HEK293 (cell line): Measurements from ENCODE around the gene KNOP1.

Experiments
- CTCF ChIP-seq: fragments of 450-650 bp; formaldehyde crosslinking; IDR thresholded peaks from 2 replicates; pipeline ENCODE4 v1.5.1; 2016; ENCODE audit warnings: missing biosample characterization, missing genetic modification characterization
- ELK4 ChIP-seq: IDR thresholded peaks from 2 replicates; pipeline ENCODE4 v1.6.1; 2011; ENCODE audit warnings: mild to moderate bottlenecking, low read depth, low read length, borderline replicate concordance
- GLI4 ChIP-seq: fragments of 450-650 bp; formaldehyde crosslinking; IDR thresholded peaks from 2 replicates; pipeline ENCODE4 v1.5.1; 2016; ENCODE audit warnings: missing biosample characterization, missing genetic modification characterization
- PATZ1 ChIP-seq: fragments of 450-650 bp; formaldehyde crosslinking; IDR thresholded peaks from 2 replicates; pipeline ENCODE4 v1.5.1; 2016; ENCODE audit warnings: missing biosample characterization, missing genetic modification characterization
- SP7 ChIP-seq: fragments of 450-650 bp; formaldehyde crosslinking; IDR thresholded peaks from 2 replicates; pipeline ENCODE4 v1.5.1; 2016; ENCODE audit warnings: missing biosample characterization, missing genetic modification characterization
- ZBTB49 ChIP-seq: fragments of 450-650 bp; formaldehyde crosslinking; IDR thresholded peaks from 2 replicates; pipeline ENCODE4 v1.5.1; 2016; ENCODE audit warnings: missing biosample characterization, missing genetic modification characterization, low read depth
- ZNF211 ChIP-seq: fragments of 450-650 bp; formaldehyde crosslinking; IDR thresholded peaks from 2 replicates; pipeline ENCODE4 v1.5.1; 2016; ENCODE audit warnings: low read depth, missing biosample characterization, missing genetic modification characterization
- ZNF274 ChIP-seq, 2 experiments: fragments of 200-500 bp in 1 of 2; fragments of 450-650 bp in 1 of 2; sonication (Bioruptor generic) in 1 of 2; formaldehyde crosslinking in 1 of 2; IDR thresholded peaks; 2 replicates each; pipeline versions ENCODE4 v1.5.1 to v1.6.1; 2014 to 2016; ENCODE audit warnings: borderline replicate concordance in 1 of 2, inconsistent platforms in 1 of 2, low read length in 1 of 2, missing biosample characterization in 1 of 2, missing genetic modification characterization in 1 of 2
- ZNF514 ChIP-seq: fragments of 450-650 bp; formaldehyde crosslinking; IDR thresholded peaks from 2 replicates; pipeline ENCODE4 v1.5.1; 2016; ENCODE audit warnings: missing biosample characterization, missing genetic modification characterization
- ZNF654 ChIP-seq: fragments of 450-650 bp; formaldehyde crosslinking; IDR thresholded peaks from 2 replicates; pipeline ENCODE4 v1.5.1; 2016; ENCODE audit warnings: low read depth, missing biosample characterization, missing genetic modification characterization
- ZNF670 ChIP-seq: fragments of 450-650 bp; formaldehyde crosslinking; IDR thresholded peaks from 2 replicates; pipeline ENCODE4 v1.5.1; 2016; ENCODE audit warnings: missing biosample characterization, missing genetic modification characterization, low read depth
- ZSCAN23 ChIP-seq: fragments of 450-650 bp; formaldehyde crosslinking; IDR thresholded peaks from 2 replicates; pipeline ENCODE4 v1.5.1; 2016; ENCODE audit warnings: missing biosample characterization, missing genetic modification characterization
- ZSCAN4 ChIP-seq: fragments of 450-650 bp; formaldehyde crosslinking; IDR thresholded peaks from 2 replicates; pipeline ENCODE4 v1.5.1; 2017; ENCODE audit warnings: missing biosample characterization, missing genetic modification characterization

GRCh38 chr16:19728636-19728965 is 10.6 kb upstream of the KNOP1 start:
- TF ChIP-seq ZNF670 (tag by site-specific recombination) (no peak), ZSCAN4 (tag by site-specific recombination) (no peak), ZBTB49 (no peak), CTCF (tag by site-specific recombination) (no peak), ZNF211 (no peak), ZNF514 (tag by site-specific recombination) (no peak), ZSCAN23 (no peak), ZNF274 (IDR thresholded peaks at IDR 0.05; ENCODE audit: low read length) (no peak), ZNF274 (tag by site-specific recombination; IDR thresholded peaks at IDR 0.05; ENCODE audit: borderline replicate concordance) (no peak), ELK4 (no peak), PATZ1 (tag by site-specific recombination) (no peak), SP7 (tag by site-specific recombination) (no peak), ZNF654 (tag by site-specific recombination) (no peak), GLI4 (tag by site-specific recombination) (no peak)
